CD4-positive, alpha-beta T cell treated with Interferon gamma for 1 hour (primary cell): ENCODE data around the gene HNRNPA2B1.

ENCODE experiments used
- DNase-seq: peaks from one replicate; pipeline ENCODE4 v3.0.0-alpha.2; 2020

Gene HNRNPA2B1

GRCh38 chr7:26200444-26201246, at the start of gene HNRNPA2B1:
HNRNPA2B1 (minus strand) TSS chr7:26200746; CDS start chr7:26200577, 169 bp downstream.
- DNase-seq, result peak; percentile 97

- DNase-seq, result no peak
These were observed 49.7 kb upstream of the HNRNPA2B1 start for GRCh38 chr7:26250239-26250638.

- DNase-seq, result no peak
These were observed 44.6 kb upstream of the HNRNPA2B1 start for GRCh38 chr7:26245150-26245549.

- no peak for DNase-seq
These were observed 37.5 kb upstream of the HNRNPA2B1 start for GRCh38 chr7:26238032-26238431.

- DNase-seq, result no peak
These were observed 36.7 kb upstream of the HNRNPA2B1 start for GRCh38 chr7:26237035-26237807.

- no peak for DNase-seq
These were observed 33.5 kb upstream of the HNRNPA2B1 start for GRCh38 chr7:26233902-26234511.

- DNase-seq, result no peak
These were observed 27.4 kb upstream of the HNRNPA2B1 start for GRCh38 chr7:26227987-26228386.

- no peak for DNase-seq
These were observed 23.8 kb upstream of the HNRNPA2B1 start for GRCh38 chr7:26224359-26224758.

- no peak for DNase-seq
These were observed 15.5 kb upstream of the HNRNPA2B1 start for GRCh38 chr7:26216049-26216448.

GRCh38 chr7:26213807-26214515, 13.4 kb upstream of the HNRNPA2B1 start:
- no peak for DNase-seq

GRCh38 chr7:26212921-26213718, 12.6 kb upstream of the HNRNPA2B1 start:
- DNase-seq, result no peak

- DNase-seq, result no peak
These were observed 7.5 kb upstream of the HNRNPA2B1 start for GRCh38 chr7:26208040-26208439.

- DNase-seq, result no peak
These were observed 2.5 kb upstream of the HNRNPA2B1 start for GRCh38 chr7:26203016-26203415.

GRCh38 chr7:26202019-26202990, 1.8 kb upstream of the HNRNPA2B1 start:
- peak; percentile 52 for DNase-seq

- peak; percentile 93 for DNase-seq
These were observed 887 bp upstream of the HNRNPA2B1 start, which contains the start of gene CBX3 for GRCh38 chr7:26201247-26202018. CBX3 (plus strand) TSS chr7:26201745; CDS start chr7:26202999, 1,254 bp downstream.

GRCh38 chr7:26200038-26200443, 505 bp downstream of the HNRNPA2B1 start:
- DNase-seq, result peak; percentile 66

- DNase-seq, result peak; percentile 69
These were observed 1.1 kb downstream of the HNRNPA2B1 start for GRCh38 chr7:26199301-26200037.

- DNase-seq, result no peak
These were observed 1.8 kb downstream of the HNRNPA2B1 start for GRCh38 chr7:26198781-26199169.

GRCh38 chr7:26198133-26198780, 2.3 kb downstream of the HNRNPA2B1 start:
- no peak for DNase-seq
